NCI-H146 (cell line): Measurements from ENCODE around the gene ANP32E.

Source experiments
- DNase-seq: peaks from one replicate; lab custom pipeline; 2025; lab: John Stamatoyannopoulos, UW

ANP32E gene

GRCh38 chr1:150235852-150236613 is at the start of gene ANP32E:
TSS of gene ANP32E (minus strand) at chr1:150236112. CDS start at chr1:150235786, 326 bp downstream.
- peak; percentile 99 for DNase-seq

- no peak for DNase-seq
Measured at GRCh38 chr1:150283260-150283659, 47.3 kb upstream of the ANP32E start.

GRCh38 chr1:150282558-150282958 is 46.6 kb upstream of the ANP32E start:
- peak; percentile 78 for DNase-seq

- peak; percentile 99 for DNase-seq
Measured at GRCh38 chr1:150281758-150282557, 46.0 kb upstream of the ANP32E start, which contains the start of gene CIART. TSS of gene CIART (plus strand) at chr1:150282554. CDS start at chr1:150283268, 714 bp downstream.

GRCh38 chr1:150281221-150281757 is 45.4 kb upstream of the ANP32E start:
- DNase-seq: peak; percentile 71

GRCh38 chr1:150280138-150280707 is 44.3 kb upstream of the ANP32E start:
- DNase-seq: no peak

GRCh38 chr1:150273311-150273710 is 37.4 kb upstream of the ANP32E start:
- DNase-seq: no peak

- no peak for DNase-seq
Measured at GRCh38 chr1:150271291-150271959, 35.5 kb upstream of the ANP32E start.

- no peak for DNase-seq
Measured at GRCh38 chr1:150269451-150269850, 33.5 kb upstream of the ANP32E start.

GRCh38 chr1:150268705-150269403 is 32.9 kb upstream of the ANP32E start, which contains the start of gene APH1A:
TSS of gene APH1A (minus strand) at chr1:150269016. CDS start at chr1:150268810, 206 bp downstream.
- DNase-seq: peak; percentile 97

- peak; percentile 19 for DNase-seq
Measured at GRCh38 chr1:150268340-150268704, 32.4 kb upstream of the ANP32E start.

GRCh38 chr1:150267896-150268295 is 32.0 kb upstream of the ANP32E start:
- DNase-seq: no peak

GRCh38 chr1:150263549-150263948 is 27.6 kb upstream of the ANP32E start:
- DNase-seq: no peak

GRCh38 chr1:150262388-150263320 is 26.7 kb upstream of the ANP32E start:
- DNase-seq: no peak

GRCh38 chr1:150261367-150261766 is 25.5 kb upstream of the ANP32E start:
- no peak for DNase-seq

GRCh38 chr1:150259758-150260669 is 24.1 kb upstream of the ANP32E start:
- peak; percentile 78 for DNase-seq

- DNase-seq: no peak
Measured at GRCh38 chr1:150259217-150259616, 23.3 kb upstream of the ANP32E start.

GRCh38 chr1:150257624-150258585 is 22.0 kb upstream of the ANP32E start, which contains the start of gene CA14:
TSS of gene CA14 (plus strand) at chr1:150257774. CDS start at chr1:150258129, 355 bp downstream.
- DNase-seq: no peak
